VCaP (cell line): ENCODE results near the gene LHPP.

Experiments
- H3K27ac ChIP-seq: fragments of 450-650 bp; 2 replicates; pipeline ENCODE4 v1.5.1; 2017
- CTCF ChIP-seq: fragments of 450-650 bp; conservative IDR thresholded peaks from 2 replicates; pipeline ENCODE4 v1.5.1; 2017; ENCODE audit warnings: mild to moderate bottlenecking, moderate library complexity

Gene LHPP

GRCh38 chr10:124495162-124495561, 33.5 kb downstream of the LHPP start:
- H3K27ac ChIP-seq = no peak overlapping the region
- TF ChIP-seq CTCF = no peak

GRCh38 chr10:124495725-124496124, 34.1 kb downstream of the LHPP start:
- no peak for TF ChIP-seq CTCF
- H3K27ac ChIP-seq = no peak overlapping the region

- TF ChIP-seq CTCF = no peak
- H3K27ac ChIP-seq = no peak overlapping the region
Measured at GRCh38 chr10:124496150-124496549, 34.5 kb downstream of the LHPP start.

- H3K27ac ChIP-seq = no peak overlapping the region
- no peak for TF ChIP-seq CTCF
Measured at GRCh38 chr10:124496620-124497019, 35.0 kb downstream of the LHPP start.

- no peak overlapping the region for H3K27ac ChIP-seq
- no peak for TF ChIP-seq CTCF
Measured at GRCh38 chr10:124497196-124497881, 35.7 kb downstream of the LHPP start.

- no peak overlapping the region for H3K27ac ChIP-seq
- TF ChIP-seq CTCF = no peak
Measured at GRCh38 chr10:124498056-124498455, 36.4 kb downstream of the LHPP start.

GRCh38 chr10:124500757-124501156, 39.1 kb downstream of the LHPP start:
- TF ChIP-seq CTCF = no peak
- H3K27ac ChIP-seq = no peak overlapping the region
